GM12873 (cell line): Measurements from ENCODE around the gene TUT1.

ENCODE experiments used
- CTCF ChIP-seq: IDR thresholded peaks from 2 replicates; pipeline ENCODE4 v1.5.1; 2012; ENCODE audit warnings: low read depth, mild to moderate bottlenecking, moderate library complexity, low read length, control low read depth; ENCODE audit not compliant: insufficient read depth; ENCODE audit errors: missing control alignments

Gene TUT1

GRCh38 chr11:62615521-62615920 is 24.2 kb upstream of the TUT1 start:
- no peak for TF ChIP-seq CTCF

- TF ChIP-seq CTCF: no peak
Observed at GRCh38 chr11:62614275-62614674, 23.0 kb upstream of the TUT1 start.

- no peak for TF ChIP-seq CTCF
Observed at GRCh38 chr11:62613291-62613778, 22.0 kb upstream of the TUT1 start.

GRCh38 chr11:62612366-62613290 is 21.3 kb upstream of the TUT1 start, which contains the start of the genes EML3 and ROM1:
TSS of gene EML3 (minus strand) at chr11:62612775. CDS start at chr11:62612457, 318 bp downstream.
TSS of gene ROM1 (plus strand) at chr11:62613257. CDS start at chr11:62613282, 25 bp downstream.
- peak; percentile 91 for TF ChIP-seq CTCF

DNA sequence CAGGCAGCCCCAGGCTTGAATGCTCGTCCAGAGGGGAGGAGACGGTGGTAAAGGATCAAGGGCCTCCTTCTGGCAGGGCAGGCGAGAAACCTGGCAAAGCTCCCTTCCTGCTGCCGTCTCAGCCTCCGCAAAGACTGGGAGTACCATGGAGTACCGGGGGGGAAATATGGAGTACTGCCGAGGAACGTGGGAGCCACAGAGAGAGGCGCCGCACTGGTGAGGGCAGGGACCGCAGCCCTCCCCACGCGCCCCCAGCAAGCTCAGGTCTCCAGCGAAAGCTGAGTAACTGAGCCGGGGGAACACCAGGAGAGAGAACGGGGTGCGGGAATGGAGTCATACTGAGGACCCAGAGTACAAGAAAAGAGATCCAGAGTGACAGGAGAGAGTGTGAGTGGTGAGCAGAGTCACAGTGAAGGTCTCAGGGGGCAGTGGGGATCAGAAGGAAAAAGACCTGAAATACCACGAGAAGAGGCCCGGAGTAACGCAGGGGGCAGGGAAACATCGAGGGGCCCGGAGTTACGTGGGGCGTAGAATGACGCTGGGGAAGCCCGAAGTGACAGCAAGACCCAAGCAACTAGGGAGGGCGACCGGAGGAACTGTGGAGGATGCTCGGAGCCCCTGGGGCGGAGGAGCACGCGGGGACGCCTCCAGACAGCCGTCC is 20.5 kb upstream of the TUT1 start:
- TF ChIP-seq CTCF: no peak

DNA sequence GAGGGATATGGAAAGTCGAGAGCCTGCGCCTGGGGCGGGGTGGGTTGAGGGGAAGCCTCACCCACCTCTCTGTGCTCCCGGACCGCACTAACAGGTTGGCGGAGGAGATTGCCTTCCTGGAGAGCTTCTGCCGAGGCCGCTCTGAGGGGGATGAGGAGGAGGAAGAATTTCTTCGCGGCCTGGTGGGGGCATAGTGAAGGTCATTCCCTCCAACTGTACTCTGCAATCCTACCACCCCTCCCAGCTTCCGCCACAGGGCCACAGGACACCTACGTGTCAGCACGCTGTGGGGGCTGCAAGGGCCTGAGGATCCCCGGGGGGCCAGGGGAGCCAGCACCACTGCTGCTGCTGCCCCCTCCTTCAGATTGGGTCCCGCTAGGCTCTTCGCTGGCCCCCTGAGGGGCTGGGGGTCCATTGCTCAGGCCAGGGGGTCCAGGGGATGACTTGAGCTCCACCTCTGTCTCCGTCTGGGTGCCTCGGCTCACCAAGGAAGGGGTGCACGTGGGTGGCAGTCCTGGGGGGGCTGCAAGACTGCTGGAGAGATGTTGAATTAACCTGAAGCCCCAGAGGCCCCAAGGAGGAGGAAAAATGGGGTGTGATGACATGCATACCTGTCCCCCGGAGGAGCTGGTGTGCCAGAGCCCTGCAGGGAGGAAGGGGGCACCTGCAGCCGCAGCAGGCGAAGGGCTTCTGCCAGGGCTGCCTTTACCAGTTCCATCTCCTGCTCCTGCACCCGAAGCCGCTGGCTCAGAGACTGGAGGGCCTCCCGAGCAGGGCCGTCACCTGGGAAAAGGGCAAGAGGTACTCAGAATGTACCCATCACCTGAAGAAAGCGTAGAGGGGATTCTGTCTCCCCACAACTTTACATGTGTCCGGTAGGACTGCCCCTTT is 19.7 kb upstream of the TUT1 start:
- TF ChIP-seq CTCF: no peak
